COLO668 (cell line): ENCODE measurements around the gene CEP89.
"Not testable (repeated sequence)": the region's sequence is repeated elsewhere in the genome, so short reads cannot be mapped to it uniquely, and the experiment has no call there.

Experiments used
- DNase-seq: peaks from one replicate; lab custom pipeline; 2025; ENCODE audit not compliant: unreplicated experiment; lab: John Stamatoyannopoulos, UW

Gene CEP89

DNA sequence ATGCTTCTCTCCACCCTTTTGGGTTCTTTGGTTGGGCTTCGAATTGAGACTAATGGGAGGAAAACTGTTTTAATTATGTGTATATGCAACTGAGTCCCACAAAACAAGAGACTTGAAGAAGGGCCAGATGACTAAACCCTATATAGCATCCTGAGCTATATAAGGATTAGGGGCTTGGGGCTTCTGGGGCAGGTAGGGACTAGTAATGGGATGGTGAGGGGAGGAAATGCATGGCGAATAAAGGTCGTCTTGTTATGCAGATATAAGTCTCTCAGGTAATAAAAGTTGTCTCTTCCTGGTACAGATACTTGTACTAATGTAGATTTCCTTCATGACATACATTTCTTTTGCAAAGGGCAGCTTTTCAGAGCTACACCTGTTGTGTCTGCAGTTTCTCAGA is 99.4 kb downstream of the CEP89 start:
- no peak for DNase-seq

DNA sequence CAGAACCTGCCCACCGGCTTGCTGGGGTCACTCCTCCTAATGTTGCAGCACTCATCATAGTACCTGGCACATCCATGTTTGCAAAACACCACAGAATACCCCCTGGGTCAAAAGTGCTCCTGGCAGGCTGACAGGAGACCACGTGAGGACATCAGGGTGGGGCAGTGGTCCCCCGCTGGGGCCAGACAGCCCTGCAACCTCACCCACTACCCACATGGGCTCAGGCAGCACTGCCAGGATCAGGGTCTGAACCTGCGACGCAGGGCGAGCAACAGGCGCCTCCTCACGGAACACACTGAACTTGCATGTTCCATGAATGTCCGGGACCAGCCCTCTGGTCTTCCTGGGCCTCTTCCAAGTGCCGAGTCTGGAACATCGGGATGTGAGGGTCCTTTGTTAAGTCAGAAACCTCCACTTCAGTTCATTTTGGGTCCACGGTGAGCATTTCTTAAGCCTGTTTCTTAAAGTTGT is 100.7 kb downstream of the CEP89 start:
- no peak for DNase-seq

DNA sequence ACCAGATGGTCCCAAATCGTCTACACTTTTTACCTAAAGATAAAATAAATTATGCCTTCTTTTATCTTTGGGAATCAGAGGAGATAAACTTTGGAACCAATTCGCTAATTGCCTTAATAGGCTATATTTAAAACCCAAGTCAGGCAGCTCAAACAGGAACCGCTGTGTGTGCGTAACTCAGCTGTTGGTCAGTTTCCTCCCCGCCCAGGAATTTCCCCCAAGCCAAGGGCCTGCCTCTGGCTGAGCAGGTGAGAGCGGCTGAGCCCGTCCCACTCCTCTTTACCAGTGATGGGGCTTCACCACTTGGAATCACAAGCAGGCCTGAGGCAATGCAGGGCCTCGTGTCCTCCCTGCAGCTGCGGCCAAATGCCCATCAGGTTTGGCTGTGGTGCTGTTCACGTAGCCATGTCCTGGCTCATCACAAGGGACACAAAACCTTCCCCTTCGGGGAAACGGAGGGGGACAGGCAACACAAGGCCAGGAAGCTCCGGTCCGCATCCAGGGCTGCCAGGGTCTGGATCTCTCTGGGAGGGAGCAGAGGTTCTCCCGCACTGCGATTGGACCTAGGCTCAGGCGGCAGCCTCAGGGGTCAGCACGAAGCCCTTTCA is 101.7 kb downstream of the CEP89 start:
- DNase-seq, result peak; percentile 13

DNA sequence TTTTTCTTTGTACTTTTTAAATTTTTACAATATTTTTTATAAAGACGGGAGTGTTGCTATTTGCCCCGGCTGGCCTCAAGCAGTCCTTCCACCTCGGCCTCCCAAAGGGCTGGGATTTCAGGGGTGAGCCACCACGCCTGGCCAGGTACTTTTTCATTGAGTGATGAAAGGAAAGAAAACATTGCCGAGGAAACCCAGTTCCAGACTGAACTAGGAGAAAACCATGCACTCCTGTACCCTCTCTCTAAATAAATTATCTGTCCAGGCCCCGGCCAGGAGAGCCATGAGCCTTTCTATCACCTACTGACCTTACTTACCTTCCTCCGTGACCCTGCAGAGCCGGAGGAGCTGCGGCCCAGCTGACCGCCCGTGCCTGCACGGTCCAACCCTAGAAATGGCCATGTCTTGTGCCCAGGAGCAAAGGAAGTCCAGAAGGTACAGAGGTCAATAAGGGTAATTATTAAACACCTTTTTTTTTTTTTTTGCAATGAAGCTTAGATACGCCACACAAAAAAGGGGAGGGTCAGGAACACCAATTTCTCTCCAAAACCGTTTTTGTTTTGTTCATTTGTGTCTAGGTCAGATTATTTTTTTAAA is 102.3 kb downstream of the CEP89 start, which contains the start of gene SLC7A9:
Gene SLC7A9 (minus strand): TSS at position 399 of the 597 bp plus-strand sequence. CDS start 1,233 bp downstream, outside the sequence.
- DNase-seq, result no peak

DNA sequence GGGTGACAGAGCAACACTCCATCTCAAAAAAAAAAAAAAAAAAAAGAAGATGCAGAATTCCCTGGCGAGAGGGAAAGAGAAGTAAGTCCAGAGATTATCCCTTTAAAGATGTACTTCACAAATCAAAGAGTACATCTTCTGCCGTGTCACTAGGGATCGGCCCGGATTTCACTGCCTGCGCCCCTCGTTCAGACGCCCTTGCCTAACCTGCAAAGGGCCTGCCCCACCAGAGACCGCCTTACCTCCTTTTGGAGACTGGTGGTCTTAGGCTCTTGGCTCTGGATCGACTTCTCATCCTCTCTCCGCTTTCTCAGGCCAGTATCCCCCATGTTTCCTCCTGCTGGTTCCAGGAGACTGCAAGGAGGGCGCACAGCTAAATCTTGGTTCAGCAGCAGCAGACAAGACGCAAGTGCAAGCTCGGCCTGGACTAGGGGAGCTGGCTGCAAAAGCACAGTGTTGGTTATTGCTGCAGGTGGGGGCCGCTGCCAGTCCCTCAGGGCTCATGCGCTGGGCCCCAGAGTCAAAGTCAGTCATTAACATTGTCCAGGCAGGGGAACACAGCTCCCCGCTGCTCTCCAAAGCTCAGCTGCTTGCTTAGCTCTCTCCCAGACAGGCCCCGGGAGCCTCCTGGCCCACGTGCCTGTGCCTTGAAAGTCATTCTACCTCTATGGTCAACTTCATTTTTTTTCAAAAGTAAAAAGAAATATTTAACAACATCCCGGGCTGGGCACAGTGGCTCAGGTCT is 103.4 kb downstream of the CEP89 start:
- DNase-seq, result no peak

DNA sequence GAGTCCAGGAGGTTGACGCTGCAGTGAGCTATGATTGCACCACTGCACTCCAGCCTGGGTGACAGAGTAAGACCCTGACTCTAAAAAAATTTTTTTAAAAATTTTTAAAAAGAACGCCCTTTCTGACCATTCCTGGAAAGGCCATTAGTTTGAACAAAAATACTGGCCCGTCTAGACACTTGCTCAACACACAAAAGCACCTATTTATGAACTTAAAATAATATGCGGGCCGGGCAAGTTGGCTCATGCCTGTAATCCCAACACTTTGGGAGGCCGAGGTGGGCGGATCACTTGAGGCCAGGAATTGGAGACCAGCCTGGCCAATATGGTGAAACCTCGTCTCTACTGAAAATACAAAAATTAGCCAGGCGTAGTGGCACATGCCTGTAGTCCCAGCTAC is 104.3 kb downstream of the CEP89 start:
- DNase-seq, result not testable (repeated sequence)

DNA sequence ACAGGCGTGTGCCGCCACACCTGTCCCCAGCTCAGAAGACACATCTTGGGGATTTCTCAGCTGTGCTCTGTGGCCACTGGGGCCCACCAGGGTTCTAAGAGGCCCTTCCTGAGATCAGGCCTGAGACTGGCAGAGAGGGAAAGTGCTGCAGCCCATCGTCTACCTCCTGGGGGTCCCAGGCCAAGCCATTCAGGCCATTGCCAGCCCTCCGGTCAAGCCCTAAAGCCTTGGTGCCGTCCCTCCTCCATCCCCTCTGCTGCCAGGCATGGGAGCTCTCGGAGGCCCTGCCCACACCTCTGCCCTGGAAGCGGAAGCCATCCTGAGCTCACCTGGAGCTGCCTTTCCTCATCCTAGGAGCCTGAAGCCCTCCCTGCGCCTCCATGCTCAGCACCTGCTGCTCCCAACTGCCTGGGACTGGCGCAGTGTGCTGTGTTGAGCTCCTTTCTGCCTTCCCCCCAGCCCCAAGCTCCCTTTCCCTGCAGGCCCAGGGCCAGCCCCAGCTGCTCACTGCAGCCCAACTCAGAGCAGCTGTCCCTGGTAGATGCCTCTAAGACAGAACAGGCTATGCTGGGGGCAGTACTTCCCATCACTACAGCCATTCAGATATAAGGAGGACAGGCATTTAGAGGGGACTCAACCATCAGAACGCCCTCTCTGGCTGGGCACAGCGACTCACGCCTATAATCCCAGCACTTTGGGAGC is 105.0 kb downstream of the CEP89 start:
- DNase-seq, result no peak

DNA sequence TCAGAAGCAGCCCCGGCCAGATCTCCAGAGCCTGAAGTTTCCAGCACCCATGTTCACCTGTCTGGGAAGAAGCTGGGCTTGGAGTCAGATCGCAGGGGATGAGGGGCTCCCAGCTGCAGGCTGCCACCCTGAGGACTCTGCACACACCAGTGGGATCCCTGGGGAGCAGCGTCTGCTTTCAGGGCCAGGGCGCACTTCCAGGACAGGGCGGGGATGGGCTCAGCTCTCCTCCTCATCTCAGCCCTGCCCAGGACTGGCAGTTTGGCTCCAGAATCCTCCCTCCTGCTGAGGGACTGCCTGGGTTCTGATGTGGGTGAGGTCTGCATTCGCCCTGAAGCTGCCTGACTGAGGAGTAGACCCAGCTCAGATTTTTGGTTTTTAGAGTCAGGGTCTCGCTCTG is 105.7 kb downstream of the CEP89 start:
- DNase-seq, result no peak

DNA sequence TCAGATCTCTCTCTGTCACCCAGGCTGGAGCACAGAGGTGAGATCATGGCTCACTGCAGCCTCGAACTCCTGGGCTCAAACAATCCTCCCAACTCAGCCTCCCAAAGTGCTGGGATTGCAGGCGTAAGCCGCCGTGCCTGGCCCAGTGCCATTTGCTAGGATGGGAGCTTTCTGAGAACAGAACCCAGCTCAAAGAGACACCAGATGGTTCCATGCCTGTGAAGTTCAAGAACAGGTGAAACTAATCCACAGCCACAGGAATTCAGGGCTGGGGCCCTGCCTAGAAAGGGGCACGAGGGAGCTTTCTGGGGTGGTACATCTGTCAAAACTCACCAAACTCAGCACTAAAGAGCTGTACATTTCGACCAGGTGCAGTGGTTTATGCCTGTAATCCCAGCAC is 106.4 kb downstream of the CEP89 start:
- no peak for DNase-seq

DNA sequence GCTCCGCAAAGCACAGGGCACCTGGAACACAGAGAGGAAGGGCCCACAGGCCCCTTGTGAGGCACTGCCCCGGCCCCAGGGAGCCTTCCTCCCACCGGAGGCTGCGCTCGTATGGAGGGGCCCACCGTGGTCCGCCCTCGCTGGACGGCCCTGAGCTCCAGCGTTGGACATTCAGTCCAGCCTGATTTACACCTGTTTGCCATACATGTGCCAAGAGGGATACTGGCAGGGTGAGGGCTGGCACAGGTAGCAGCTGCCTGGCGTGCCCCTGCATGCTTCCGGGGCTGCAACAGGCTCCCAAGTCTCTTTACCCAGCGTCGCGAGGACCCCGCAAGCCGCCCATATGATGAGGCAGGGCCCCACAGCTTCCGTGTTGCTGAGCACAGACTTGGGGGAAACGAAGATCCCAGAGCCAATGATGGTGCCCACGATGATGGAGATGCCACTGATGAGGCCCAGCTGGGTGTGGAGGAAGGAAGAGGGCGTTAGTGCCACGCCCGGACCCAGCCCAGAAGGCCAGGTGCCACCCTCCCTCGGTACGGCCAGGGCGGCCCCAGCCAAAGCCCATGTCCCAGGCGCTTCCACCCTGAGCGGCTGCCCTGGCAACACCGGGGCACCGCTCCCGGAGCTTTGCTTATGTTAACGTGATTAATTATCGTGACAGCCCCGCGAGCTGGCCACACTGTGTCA is 107.3 kb downstream of the CEP89 start:
- DNase-seq, result no peak

DNA sequence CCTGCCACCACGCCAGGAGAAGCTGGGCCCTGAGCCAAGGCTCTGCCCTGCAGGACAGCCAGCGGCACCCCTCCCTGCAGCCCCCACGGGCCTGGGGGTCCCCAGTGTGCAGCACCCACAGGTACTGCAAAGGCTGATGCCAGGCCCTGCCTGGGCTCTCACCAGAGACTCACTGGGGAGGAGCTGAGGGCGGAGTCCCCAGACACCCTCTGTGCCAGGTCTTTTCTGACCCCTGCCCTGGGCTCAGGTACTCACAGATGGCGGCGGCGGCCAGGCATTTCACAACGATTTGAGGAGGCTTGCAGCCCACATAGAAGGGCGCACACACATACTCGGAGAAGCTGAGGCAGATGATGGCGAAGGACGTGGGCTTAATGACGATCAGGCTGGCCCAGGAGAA is 107.9 kb downstream of the CEP89 start:
- no peak for DNase-seq

DNA sequence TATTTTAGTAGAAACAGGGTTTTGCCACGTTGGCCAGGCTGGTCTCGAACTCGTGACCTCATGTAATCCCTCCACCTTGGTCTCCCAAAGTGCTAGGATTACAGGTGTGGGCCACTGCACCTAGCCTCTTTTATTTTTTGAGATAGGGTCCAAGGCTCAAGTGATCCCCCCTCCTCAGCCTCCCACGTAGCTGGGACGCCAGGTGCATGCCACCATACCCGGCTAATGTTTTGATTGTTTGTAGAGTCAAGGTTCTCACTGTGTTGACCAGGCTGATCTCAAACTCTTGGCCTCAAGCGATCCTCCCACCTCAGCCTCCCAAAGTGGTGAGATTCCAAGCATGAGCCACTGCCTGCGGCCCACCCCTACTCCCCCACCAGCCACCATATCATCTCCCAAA is 108.5 kb downstream of the CEP89 start:
- no peak for DNase-seq

DNA sequence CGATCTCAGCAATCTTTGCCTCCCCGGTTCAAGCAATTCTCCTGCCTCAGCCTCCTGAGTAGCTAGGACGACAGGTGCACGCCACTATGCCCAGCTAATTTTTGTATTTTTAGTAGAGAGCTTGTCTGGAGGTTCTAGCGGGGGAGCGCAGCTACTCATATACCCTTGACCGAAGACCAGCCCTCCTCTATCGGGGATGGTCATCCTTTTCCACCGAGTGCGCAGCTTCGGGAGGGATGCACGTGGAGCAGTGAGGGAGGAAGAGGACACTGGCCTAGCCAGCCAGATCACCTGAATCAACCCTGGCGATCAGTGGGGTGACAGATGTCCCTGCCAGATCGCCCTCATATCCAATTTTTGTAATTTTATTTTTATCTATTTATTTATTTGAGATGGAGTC is 109.0 kb downstream of the CEP89 start:
- no peak for DNase-seq

DNA sequence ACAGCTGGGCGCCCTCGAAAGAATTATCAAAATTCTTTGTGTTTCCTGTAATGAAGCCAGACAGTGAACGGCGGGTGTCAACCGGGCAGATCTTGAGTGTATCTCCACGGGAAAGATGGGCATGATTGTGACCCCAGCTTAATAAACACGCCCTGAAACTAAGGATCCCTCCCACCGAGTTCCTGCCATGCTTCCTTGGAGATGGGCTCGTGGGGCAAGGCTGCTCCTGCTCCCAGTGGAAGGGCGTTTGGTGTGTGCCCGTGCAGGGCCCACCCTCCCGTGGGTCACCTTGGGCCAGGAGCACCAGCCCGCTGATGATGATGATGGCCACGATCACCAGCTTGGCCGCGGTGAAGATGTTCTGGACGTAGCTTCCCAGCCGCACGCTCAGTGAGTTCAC is 109.6 kb downstream of the CEP89 start:
- no peak for DNase-seq

DNA sequence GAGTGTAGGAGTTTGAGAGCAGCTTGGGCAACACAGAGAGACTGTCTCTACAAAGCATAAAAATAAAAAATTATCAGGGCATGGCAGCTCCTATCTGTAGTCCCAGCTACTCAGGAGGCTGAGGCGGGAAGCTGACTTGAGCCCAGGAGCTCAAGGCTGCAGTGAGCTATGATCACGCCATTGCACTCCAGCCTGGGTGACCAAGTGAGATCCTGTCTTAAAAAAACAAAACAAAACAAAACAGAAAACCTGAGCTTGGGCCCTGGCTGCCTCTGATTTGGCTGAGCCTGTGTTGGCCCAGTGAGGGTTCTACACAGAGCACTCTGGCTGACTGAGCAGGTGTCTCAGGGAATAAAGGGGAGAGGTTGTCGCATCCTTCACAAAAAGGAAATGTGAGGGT is 110.2 kb downstream of the CEP89 start:
- DNase-seq, result no peak

DNA sequence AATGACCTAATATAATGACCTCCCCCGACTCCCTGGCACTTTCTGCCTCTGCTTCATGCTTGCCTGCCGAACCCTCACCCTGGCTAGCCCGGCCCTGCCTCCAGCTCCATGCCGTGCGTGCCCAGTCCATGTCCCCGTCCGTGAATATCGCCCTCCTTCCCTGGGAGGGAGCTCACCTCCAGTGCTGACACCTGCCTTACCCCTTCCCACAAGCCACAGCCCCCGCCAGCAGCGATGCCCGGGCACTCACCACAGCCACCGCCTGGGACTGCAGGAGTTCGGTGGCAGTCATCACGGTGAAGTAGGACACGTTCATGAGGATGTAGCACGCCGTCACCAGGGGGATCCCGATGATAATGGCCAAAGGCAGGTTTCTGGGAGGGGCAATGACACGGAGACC is 112.2 kb downstream of the CEP89 start:
- no peak for DNase-seq

DNA sequence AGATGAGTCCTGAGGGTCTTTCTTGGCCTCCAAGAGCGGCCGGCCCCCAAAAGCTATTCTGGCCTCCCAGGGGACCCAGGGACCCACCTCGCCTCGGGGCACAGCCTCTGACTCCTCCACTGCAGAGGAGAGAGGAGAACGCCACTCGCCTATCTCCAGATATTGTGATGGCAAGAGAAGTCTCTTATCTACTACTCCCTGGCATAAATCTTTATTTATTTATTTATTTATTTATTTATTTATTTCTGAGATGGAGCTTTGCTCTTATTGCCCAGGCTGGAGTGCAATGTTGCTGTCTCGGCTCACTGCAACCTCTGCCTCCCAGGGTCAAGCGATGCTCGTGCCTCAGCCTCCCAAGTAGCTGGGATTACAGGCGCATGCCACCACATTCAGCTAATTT is 113.2 kb downstream of the CEP89 start:
- DNase-seq, result no peak

DNA sequence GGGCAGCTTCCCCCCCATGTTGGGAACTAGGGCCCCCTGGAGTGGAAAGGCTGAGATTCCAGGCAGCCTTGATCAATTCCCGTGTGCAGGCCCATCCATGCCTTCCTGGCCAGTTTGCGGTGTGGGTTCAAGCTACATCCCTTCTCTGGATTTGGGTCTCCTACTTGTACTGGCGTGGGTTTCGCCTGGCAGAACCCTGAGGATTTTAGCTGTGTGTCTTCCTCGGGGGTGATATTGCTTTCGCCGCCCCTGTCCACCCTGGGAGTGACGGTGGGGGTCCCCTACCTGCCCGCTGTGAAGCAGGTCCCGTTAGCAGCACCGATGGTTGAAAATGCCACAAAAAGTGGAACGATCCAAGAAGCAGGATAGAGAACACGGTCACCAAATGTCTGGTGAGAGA is 113.6 kb downstream of the CEP89 start:
- no peak for DNase-seq

DNA sequence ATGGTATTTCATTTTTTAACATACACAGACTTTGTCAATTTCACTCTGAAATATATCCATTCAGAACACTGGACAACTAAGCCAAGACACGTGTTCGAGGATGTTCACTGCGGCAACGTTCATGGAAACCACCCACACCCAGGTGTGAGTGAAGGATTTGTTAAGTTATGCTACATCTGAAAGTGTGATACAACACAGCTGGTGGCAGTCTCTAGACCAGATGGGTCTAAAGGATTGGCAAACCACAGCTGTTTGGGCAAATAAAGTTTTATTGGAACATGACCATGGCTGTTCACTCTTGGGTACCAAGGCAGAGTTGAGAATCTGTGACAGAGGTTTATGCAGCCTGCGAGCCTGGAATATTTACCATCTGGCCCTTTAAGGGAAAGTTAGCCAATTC is 114.2 kb downstream of the CEP89 start:
- DNase-seq, result no peak

DNA sequence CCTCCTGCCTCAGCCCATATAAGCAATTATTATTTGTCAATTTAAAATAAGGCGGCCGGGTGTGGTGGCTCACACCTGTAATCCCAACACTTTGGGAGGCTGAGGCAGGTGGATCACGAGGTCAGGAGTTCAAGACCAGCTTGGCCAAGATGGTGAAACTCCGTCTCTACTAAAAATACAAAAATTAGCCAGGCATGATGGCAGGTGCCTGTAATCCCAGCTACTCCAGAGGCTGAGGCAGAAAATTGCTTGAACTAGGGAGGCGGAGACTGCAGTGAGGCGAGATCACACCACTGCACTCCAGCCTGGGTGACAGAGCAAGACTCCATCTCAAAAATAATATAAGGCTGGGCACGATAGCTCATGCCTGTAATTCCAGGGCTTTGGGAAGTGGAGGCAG is 114.9 kb downstream of the CEP89 start:
- not testable (repeated sequence) for DNase-seq

DNA sequence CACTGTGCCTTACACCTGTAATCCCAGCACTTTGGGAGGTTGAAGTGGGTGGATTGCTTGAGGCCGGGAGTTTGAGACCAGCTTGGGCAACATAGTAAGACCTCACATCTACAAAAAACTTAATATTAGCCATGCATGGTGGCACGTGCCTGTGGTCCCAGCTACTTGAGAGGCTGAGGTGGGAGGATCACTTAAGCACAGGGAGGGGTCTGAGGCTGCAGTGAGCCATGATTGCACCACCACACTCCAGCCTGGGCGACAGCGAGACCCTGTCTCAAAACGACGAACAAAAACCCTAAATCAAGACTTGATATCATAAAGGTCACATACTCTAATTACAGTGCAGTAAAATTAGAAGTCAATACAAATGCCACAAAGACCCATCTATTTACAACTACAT is 119.5 kb downstream of the CEP89 start:
- DNase-seq, result no peak
